ENCODE results near the gene SOX12. TPM values are rescaled to one million over a fixed set of nuclear protein-coding genes. Genes with fewer than 3 reads are reported as not detected.
A peak's percentile ranks its signal among the peaks of the same experiment; 100 is the strongest.

The SOX12 gene
- total RNA-seq, 1 donor = 7.7 TPM

GRCh38 chr20:284172-284571 lies 41.2 kb upstream of the SOX12 start:
- no peak overlapping the region for H3K4me3 ChIP-seq (ENCODE audit: low read depth, low read length)
- DNase-seq (ENCODE audit: low read depth) = no peak
- TF ChIP-seq, protein P1, sequence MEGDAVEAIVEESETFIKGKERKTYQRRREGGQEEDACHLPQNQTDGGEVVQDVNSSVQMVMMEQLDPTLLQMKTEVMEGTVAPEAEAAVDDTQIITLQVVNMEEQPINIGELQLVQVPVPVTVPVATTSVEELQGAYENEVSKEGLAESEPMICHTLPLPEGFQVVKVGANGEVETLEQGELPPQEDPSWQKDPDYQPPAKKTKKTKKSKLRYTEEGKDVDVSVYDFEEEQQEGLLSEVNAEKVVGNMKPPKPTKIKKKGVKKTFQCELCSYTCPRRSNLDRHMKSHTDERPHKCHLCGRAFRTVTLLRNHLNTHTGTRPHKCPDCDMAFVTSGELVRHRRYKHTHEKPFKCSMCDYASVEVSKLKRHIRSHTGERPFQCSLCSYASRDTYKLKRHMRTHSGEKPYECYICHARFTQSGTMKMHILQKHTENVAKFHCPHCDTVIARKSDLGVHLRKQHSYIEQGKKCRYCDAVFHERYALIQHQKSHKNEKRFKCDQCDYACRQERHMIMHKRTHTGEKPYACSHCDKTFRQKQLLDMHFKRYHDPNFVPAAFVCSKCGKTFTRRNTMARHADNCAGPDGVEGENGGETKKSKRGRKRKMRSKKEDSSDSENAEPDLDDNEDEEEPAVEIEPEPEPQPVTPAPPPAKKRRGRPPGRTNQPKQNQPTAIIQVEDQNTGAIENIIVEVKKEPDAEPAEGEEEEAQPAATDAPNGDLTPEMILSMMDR (IDR thresholded peaks at IDR 0.05; ENCODE audit: insufficient read depth, low read length) = no peak

DNA sequence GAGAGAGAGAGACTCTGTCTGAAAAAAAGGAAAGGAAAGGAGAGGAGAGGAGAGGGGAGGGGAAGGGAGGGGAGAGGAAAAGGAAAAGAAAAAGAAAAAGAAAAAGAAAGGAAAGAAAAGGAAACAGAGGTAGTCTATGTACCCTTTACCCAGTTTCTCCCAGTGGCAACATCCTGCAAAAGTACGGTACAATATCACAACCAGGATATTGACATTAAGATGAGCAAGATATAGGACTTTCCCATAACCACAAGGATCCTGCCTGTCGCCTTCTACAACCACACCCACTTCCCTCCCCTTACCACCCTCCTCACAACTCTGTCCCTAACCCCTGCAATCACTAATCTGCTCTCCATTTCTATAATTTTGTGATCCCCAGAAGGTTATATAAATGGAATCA lies 38.8 kb upstream of the SOX12 start:
- TF ChIP-seq, protein P1 (IDR thresholded peaks at IDR 0.05; ENCODE audit: insufficient read depth, low read length) = no peak
- H3K4me3 ChIP-seq (ENCODE audit: low read depth, low read length) = no peak overlapping the region
- DNase-seq (ENCODE audit: low read depth) = no peak

DNA sequence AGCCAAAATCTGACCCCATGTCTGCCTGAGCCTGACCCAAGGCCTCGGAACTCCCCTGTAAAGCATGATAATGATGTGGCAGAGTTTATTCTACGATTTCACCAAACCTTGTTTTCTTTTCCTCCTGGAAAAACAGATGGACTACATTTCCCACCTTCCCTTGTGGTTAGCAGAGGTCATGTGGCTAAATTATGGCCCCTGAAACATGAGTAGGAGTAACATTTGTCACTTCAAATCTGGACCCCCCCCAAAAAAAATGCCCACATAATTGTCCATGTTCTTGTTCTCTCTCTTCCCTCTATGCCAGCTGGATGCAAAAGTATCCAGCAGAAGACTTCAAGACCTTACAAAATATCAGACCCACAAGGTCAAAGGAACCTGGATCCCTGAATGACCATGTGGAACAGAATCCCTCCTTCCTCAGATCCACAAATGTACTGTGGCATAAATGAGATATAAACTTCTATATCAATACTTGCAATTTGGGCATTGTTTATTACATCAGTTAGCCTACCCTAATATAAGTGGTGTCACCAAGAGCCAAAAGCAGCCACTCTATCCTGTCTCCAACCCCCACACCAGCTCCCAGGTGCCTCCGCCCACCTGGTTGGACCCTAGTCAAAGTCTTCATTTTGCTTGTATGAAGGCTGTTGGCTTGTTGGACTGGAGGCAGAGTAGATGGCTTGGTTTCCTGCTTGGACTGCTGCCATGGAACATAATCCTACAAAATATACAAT lies 36.2 kb upstream of the SOX12 start:
- H3K4me3 ChIP-seq (ENCODE audit: low read depth, low read length) = peak overlapping the region; percentile 77

DNA sequence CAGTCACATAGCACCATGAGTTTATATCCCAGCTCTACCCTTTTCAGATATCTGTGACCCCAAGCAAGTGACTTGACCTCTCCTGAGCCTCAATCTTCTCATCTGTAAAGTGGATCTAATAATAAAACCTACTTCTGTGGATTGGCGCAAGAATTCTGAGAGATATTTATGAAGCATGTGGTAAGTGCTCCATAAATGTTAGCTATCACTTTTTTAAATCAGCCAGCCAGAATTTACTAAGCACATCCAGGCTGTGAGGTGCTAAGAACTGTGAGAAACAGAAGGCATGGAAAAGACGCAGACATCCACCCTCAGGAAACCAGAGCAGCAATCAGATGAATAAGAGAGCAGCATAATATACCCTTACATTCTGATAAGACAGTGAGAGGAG lies 35.7 kb upstream of the SOX12 start:
- H3K4me3 ChIP-seq (ENCODE audit: low read depth, low read length) = peak overlapping the region; percentile 77
- TF ChIP-seq, protein P1 (IDR thresholded peaks at IDR 0.05; ENCODE audit: insufficient read depth, low read length) = no peak

More for the DNA sequence above, 36.2 kb upstream of the SOX12 start:
- TF ChIP-seq, protein P1 (IDR thresholded peaks at IDR 0.05; ENCODE audit: insufficient read depth, low read length) = no peak
- no peak for DNase-seq (ENCODE audit: low read depth)

GRCh38 chr20:290084-290831 lies 35.1 kb upstream of the SOX12 start, which contains the start of gene C20orf96:
Gene C20orf96 (minus strand): TSS chr20:290750. CDS start chr20:290610, 140 bp downstream.
- peak; percentile 95 for DNase-seq (ENCODE audit: low read depth)
- TF ChIP-seq, protein P1 (IDR thresholded peaks at IDR 0.05; ENCODE audit: insufficient read depth, low read length) = peak; percentile 72

More for the DNA sequence above, 35.7 kb upstream of the SOX12 start:
- no peak for DNase-seq (ENCODE audit: low read depth)

DNA sequence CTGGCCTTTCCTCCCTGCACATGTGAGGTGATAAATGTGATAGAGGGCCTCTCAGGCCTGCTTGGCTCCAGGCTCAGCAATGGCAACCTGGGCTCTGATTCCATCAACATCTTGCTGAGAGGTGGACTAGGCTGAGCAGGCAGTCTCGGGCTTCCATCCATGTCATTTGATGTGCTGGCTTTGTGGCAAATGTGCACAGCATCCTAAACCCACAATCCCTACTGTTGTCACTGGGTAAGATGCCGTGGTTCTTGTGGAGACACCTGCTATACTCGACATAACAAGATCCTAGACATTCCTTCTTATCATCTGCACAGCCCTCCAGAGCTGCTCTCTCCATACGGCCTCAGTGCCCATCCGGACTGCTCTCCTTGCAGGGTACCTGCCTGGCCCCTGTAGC lies 30.8 kb upstream of the SOX12 start:
- no peak overlapping the region for H3K4me3 ChIP-seq (ENCODE audit: low read depth, low read length)
- DNase-seq (ENCODE audit: low read depth) = no peak
- TF ChIP-seq, protein P1 (IDR thresholded peaks at IDR 0.05; ENCODE audit: insufficient read depth, low read length) = no peak

More at GRCh38 chr20:290084-290831, 35.1 kb upstream of the SOX12 start, which contains the start of gene C20orf96:
- H3K4me3 ChIP-seq (ENCODE audit: low read depth, low read length) = peak within 1 kb of the TSS; percentile 77
